B cell (primary cell): ENCODE measurements around the gene ZNRF2. TPM values are rescaled to one million over a fixed set of nuclear protein-coding genes. Genes with fewer than 3 reads are reported as not detected.

Source experiments
- ATAC-seq: fragments of 200-7000 bp; cut with Tn5 transposase; one replicate; pipeline ENCODE4 v1.10.0; 2021; ENCODE audit warnings: low read depth, mild to moderate bottlenecking, moderate number of reproducible peaks, moderate library complexity
- CTCF ChIA-PET: fragments of 350-600 bp; sonication (Branson Sonifier 250); formaldehyde crosslinking; loops from one replicate; lab custom pipeline; 2021; ENCODE audit warnings: antibody characterized with exemption, inconsistent platforms; lab: Charles Lee
- POLR2A ChIA-PET: fragments of 350-600 bp; sonication (Branson Sonifier 250); formaldehyde crosslinking; loops from one replicate; lab custom pipeline; 2021; ENCODE audit warnings: antibody characterized with exemption; lab: Charles Lee
- DNase-seq: peaks from one replicate; pipeline ENCODE4 v3.0.0; 2013
- H2AFZ ChIP-seq: 2 replicates; pipeline ENCODE4 v1.6.1; 2012; ENCODE audit warnings: mild to moderate bottlenecking, low read depth, low read length; ENCODE audit not compliant: insufficient read depth, poor library complexity, severe bottlenecking
- H3K27ac ChIP-seq, 2 donors: 1 replicate in 1 of 2; 2 replicates in 1 of 2; pipeline ENCODE4 v1.5.1; 2012 to 2013; ENCODE audit warnings: low read length in 2 of 2, mild to moderate bottlenecking in 2 of 2, moderate library complexity in 1 of 2
- H3K27me3 ChIP-seq, 4 experiments: fragments of 200-600 bp in 1 of 4; sonication (generic) in 1 of 4; replicated peaks in 1 of 4; 1 replicate in 2 of 4; 2 replicates in 2 of 4; pipeline versions ENCODE4 v1.6.1 to v1.7.0; 2013 to 2016; ENCODE audit warnings: low read length in 3 of 4, mild to moderate bottlenecking in 2 of 4, mixed read lengths in 1 of 4, moderate library complexity in 1 of 4; ENCODE audit not compliant: insufficient read depth in 4 of 4, control insufficient read depth in 3 of 4; ENCODE audit errors: control extremely low read depth in 1 of 4
- H3K36me3 ChIP-seq, 2 experiments: replicated peaks in 1 of 2; 1 replicate in 1 of 2; 2 replicates in 1 of 2; pipeline versions ENCODE4 v1.6.1 to v1.7.1; 2013; ENCODE audit warnings: low read length in 1 of 2; ENCODE audit not compliant: insufficient read depth in 2 of 2, control insufficient read depth in 1 of 2; ENCODE audit errors: control extremely low read depth in 1 of 2, extremely low read depth in 1 of 2
- H3K4me1 ChIP-seq, 2 donors: fragments of 200-600 bp in 1 of 2; sonication (generic) in 1 of 2; 1 replicate in 1 of 2; 2 replicates in 1 of 2; pipeline versions ENCODE4 v1.5.1 to v1.6.1; 2013 to 2017; ENCODE audit warnings: low read length in 2 of 2; ENCODE audit not compliant: control insufficient read depth in 2 of 2, insufficient read depth in 2 of 2
- H3K4me2 ChIP-seq: replicated peaks from 2 replicates; pipeline ENCODE3; 2012; ENCODE audit warnings: mild to moderate bottlenecking, low read depth, low read length; ENCODE audit not compliant: poor library complexity, severe bottlenecking
- H3K4me3 ChIP-seq, 5 experiments: fragments of 200-600 bp in 1 of 5; sonication (generic) in 1 of 5; 1 replicate in 3 of 5; 2 replicates in 2 of 5; pipeline versions ENCODE4 v1.5.1 to v1.7.0; 2011 to 2016; ENCODE audit warnings: low read length in 4 of 5, mild to moderate bottlenecking in 4 of 5, low read depth in 2 of 5, control low read depth in 1 of 5, moderate library complexity in 1 of 5; ENCODE audit not compliant: insufficient read depth in 1 of 5; ENCODE audit errors: control extremely low read depth in 1 of 5, extremely low read depth in 1 of 5
- H3K79me2 ChIP-seq: fragments of 200-600 bp; sonication (generic); one replicate; pipeline ENCODE4 v1.6.0; 2016; ENCODE audit warnings: low read length; ENCODE audit not compliant: control insufficient read depth, insufficient read depth
- H3K9ac ChIP-seq: fragments of 200-600 bp; sonication (generic); 2 replicates; pipeline ENCODE4 v1.6.1; 2017; ENCODE audit warnings: mild to moderate bottlenecking, low read length, moderate library complexity
- H3K9me3 ChIP-seq, 3 donors: one replicate each; pipeline versions ENCODE4 v1.6.1 to v1.7.1; 2013; ENCODE audit warnings: low read length in 2 of 3; ENCODE audit not compliant: control insufficient read depth in 2 of 3, insufficient read depth in 1 of 3; ENCODE audit errors: control extremely low read depth in 1 of 3
- H4K20me1 ChIP-seq: 2 replicates; pipeline ENCODE4 v1.6.0; 2012; ENCODE audit warnings: mild to moderate bottlenecking, low read length; ENCODE audit not compliant: insufficient read depth, control insufficient read depth, poor library complexity, severe bottlenecking
- H3K27ac Mint-ChIP-seq: one replicate; pipeline ENCODE4 v1.8.0; 2021; ENCODE audit warnings: mixed read lengths
- H3K27me3 Mint-ChIP-seq: one replicate; pipeline ENCODE4 v1.8.0; 2021; ENCODE audit warnings: mixed read lengths
- H3K4me1 Mint-ChIP-seq: one replicate; pipeline ENCODE4 v1.8.0; 2021; ENCODE audit warnings: mixed read lengths
- H3K4me3 Mint-ChIP-seq: one replicate; pipeline ENCODE4 v1.8.0; 2021; ENCODE audit warnings: mixed read lengths
- H3K9me3 Mint-ChIP-seq: one replicate; pipeline ENCODE4 v1.8.0; 2022; ENCODE audit warnings: mixed read lengths; ENCODE audit not compliant: insufficient read depth
- CTCF ChIP-seq: fragments of 200-600 bp; IDR thresholded peaks from one replicate; pipeline ENCODE4 v1.8.0; 2022; ENCODE audit warnings: antibody characterized with exemption, mild to moderate bottlenecking
- EZH2 ChIP-seq: IDR thresholded peaks from 2 replicates; pipeline ENCODE4 v1.6.1; 2012; ENCODE audit warnings: borderline replicate concordance, low read depth, mild to moderate bottlenecking, moderate library complexity, low read length; ENCODE audit not compliant: insufficient read depth, poor library complexity, severe bottlenecking
- WGBS: methylation state at CpG from one replicate; pipeline ENCODE4 v1.1.5; 2013; ENCODE audit warnings: missing lambda C conversion rate; ENCODE audit not compliant: insufficient coverage; 5-methylcytosine and 5-hydroxymethylcytosine counted together
- intact Hi-C: fragments of 100-400 bp; cut with micrococcal nuclease; formaldehyde crosslinking; loops from one replicate; pipeline ENCODE4 v1.10.0; 2022
- polyA plus RNA-seq: library from polyadenylated mRNA; depleted of rRNA; stranded (reverse); fragments of >200 nt; gene quantifications from 2 replicates; pipeline ENCODE4 v1.2.3, GENCODE V29; 2012
- total RNA-seq, 2 donors: library from RNA; stranded (reverse); fragments of 120-200 nt in 1 of 2; gene quantifications; 1 replicate in 1 of 2; 2 replicates in 1 of 2; pipeline versions ENCODE4 v1.2.3 to v1.2.4, GENCODE V29; 2013 to 2022

ZNRF2 gene
- total and polyA plus RNA-seq, 2 donors (not counting 1 experiment from before 2014, with no cell fraction given): 6.4 to 32.0 TPM

GRCh38 chr7:30274641-30275040 is 9.8 kb upstream of the ZNRF2 start:
- Histone ChIP-seq H2AFZ (no peak overlapping the region), H3K79me2 (peaks cover 6% of the 10 kb centered on the region), H3K4me2 (no peak overlapping the region), H3K27ac (no peak overlapping the region), H3K4me1 (peaks cover 7 to 15% of the 10 kb centered on the region in 2 donors), H3K9ac (no peak overlapping the region), H3K36me3 (no peaks in the 10 kb centered on the region), H3K4me3 (no peak overlapping the region), H4K20me1 (no peaks in the 10 kb centered on the region), H3K27me3 (no peaks in the 10 kb centered on the region), H3K9me3 (no peaks in the 10 kb centered on the region)
- no peak for TF ChIP-seq CTCF
- no peak for TF ChIP-seq EZH2
- ChIA-PET POLR2A (no interaction called here), CTCF (interaction anchor here (1.2 to 9.4 kb wide), 8 partner anchors 76 to 290 kb away, joined by 3 to 89 read pairs (median 8); no protein-coding TSS in a partner anchor)
- Mint-ChIP-seq H3K4me1 (peaks cover 13% of the 10 kb centered on the region), H3K4me3 (no peak overlapping the region), H3K27me3 (no peaks in the 10 kb centered on the region), H3K27ac (no peak overlapping the region), H3K9me3 (no peaks in the 10 kb centered on the region)
- DNase-seq (no peak), ATAC-seq (no peak)
- intact Hi-C loops: loop anchor here (5.0 to 10.0 kb wide), 2 partner anchors 140 to 173 kb away; no protein-coding TSS in a partner anchor
- WGBS: no CpG with 5 or more reads among the region's 3 CpGs

GRCh38 chr7:30276203-30276900 is 8.0 kb upstream of the ZNRF2 start:
- intact Hi-C loops: loop anchor here (1.0 to 10.0 kb wide), 3 partner anchors 138 to 288 kb away; no protein-coding TSS in a partner anchor
- ChIA-PET CTCF (interaction anchor here (0.8 to 9.4 kb wide), 47 partner anchors 8 to 466 kb away, joined by 3 to 89 read pairs (median 4); partner anchors contain the start of gene ZNRF2), POLR2A (interaction anchor here (0.6 kb wide), 1 partner anchor 132 kb away, joined by 7 read pairs; no protein-coding TSS in a partner anchor)
- no peaks in the 10 kb centered on the region for H4K20me1 ChIP-seq
- H3K27ac ChIP-seq: no peak overlapping the region
- no peak overlapping the region for H3K4me2 ChIP-seq
- TF ChIP-seq CTCF: peak; percentile 70
- TF ChIP-seq EZH2: no peak
- H2AFZ ChIP-seq: no peak overlapping the region
- no peaks in the 10 kb centered on the region for H3K9me3 ChIP-seq
- H3K27me3 ChIP-seq: no peaks in the 10 kb centered on the region
- H3K9me3 Mint-ChIP-seq: no peaks in the 10 kb centered on the region
- H3K4me1 Mint-ChIP-seq: peaks cover 16% of the 10 kb centered on the region
- peak; percentile 66 for DNase-seq
- peaks cover 8 to 9% of the 10 kb centered on the region in 2 donors for H3K4me1 ChIP-seq
- H3K4me3 ChIP-seq: no peak overlapping the region
- 90% methylated on average over 6 of the region's 9 CpGs for WGBS
- H3K27ac Mint-ChIP-seq: no peak overlapping the region
- H3K4me3 Mint-ChIP-seq: no peak overlapping the region
- H3K9ac ChIP-seq: no peak overlapping the region
- no peaks in the 10 kb centered on the region for H3K27me3 Mint-ChIP-seq
- no peaks in the 10 kb centered on the region for H3K36me3 ChIP-seq
- peak; percentile 72 for ATAC-seq
- peaks cover 15% of the 10 kb centered on the region for H3K79me2 ChIP-seq
